ENCODE results near the gene CSKMT.

DNA sequence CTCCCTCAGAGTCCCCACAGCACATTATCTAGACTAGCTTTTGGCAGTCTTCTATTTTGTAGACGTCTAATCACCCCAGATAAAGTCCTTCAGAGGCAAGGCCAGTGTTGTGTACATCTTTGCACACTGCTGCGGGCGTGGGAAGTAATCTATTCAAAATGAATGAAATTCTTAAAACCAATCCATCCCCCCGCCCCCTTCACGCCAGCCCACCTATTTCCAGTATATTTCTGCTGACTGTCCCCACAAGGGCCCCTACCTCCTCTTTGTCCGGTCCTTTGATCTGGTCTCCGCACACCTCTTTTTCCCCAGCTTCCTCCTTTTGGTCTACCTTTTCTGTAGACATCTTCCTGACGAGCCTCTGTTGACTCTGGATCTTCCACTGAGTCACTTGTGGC lies 41.7 kb downstream of the CSKMT start:
- TF ChIP-seq, protein P1, sequence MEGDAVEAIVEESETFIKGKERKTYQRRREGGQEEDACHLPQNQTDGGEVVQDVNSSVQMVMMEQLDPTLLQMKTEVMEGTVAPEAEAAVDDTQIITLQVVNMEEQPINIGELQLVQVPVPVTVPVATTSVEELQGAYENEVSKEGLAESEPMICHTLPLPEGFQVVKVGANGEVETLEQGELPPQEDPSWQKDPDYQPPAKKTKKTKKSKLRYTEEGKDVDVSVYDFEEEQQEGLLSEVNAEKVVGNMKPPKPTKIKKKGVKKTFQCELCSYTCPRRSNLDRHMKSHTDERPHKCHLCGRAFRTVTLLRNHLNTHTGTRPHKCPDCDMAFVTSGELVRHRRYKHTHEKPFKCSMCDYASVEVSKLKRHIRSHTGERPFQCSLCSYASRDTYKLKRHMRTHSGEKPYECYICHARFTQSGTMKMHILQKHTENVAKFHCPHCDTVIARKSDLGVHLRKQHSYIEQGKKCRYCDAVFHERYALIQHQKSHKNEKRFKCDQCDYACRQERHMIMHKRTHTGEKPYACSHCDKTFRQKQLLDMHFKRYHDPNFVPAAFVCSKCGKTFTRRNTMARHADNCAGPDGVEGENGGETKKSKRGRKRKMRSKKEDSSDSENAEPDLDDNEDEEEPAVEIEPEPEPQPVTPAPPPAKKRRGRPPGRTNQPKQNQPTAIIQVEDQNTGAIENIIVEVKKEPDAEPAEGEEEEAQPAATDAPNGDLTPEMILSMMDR (IDR thresholded peaks at IDR 0.05), result no peak
- TF ChIP-seq ZFX (IDR thresholded peaks at IDR 0.05; ENCODE audit: borderline replicate concordance), result no peak

Measured in 22Rv1 (cell line).